Panc1 (cell line): ENCODE data around the gene TEX53. TPM values are rescaled to one million over a fixed set of nuclear protein-coding genes. Genes with fewer than 3 reads are reported as not detected.

Experiments
- ATAC-seq: fragments of 200-7000 bp; cut with Tn5 transposase; 2 replicates; pipeline ENCODE4 v1.9.1; 2020; ENCODE audit warnings: mild to moderate bottlenecking, moderate library complexity
- BruUV-seq: library from RNA; stranded (reverse); fragments of 400-500 nt; replicated peaks from 2 replicates; lab custom pipeline; 2021; lab: Mats Ljungman, UMichigan
- CTCF ChIA-PET: fragments of 300-600 bp; sonication (Branson Sonifier 250); formaldehyde crosslinking; loops from one replicate; lab custom pipeline; 2022; ENCODE audit warnings: antibody characterized with exemption; lab: Charles Lee
- POLR2A ChIA-PET: fragments of 300-600 bp; sonication (Branson Sonifier 250); formaldehyde crosslinking; loops from one replicate; lab custom pipeline; 2022; ENCODE audit warnings: antibody characterized with exemption; lab: Charles Lee
- DNase-seq: peaks from one replicate; pipeline ENCODE4 v3.0.0-alpha.2; 2010; ENCODE audit warnings: low read depth, low spot score
- H3K27ac ChIP-seq: 2 replicates; pipeline ENCODE4 v1.5.1; 2011; ENCODE audit warnings: mild to moderate bottlenecking, low read length, inconsistent platforms
- H3K27me3 ChIP-seq: fragments of 200-500 bp; sonication (Bioruptor generic); 2 replicates; pipeline ENCODE4 v1.6.0; 2014; ENCODE audit warnings: low read length, inconsistent platforms; ENCODE audit not compliant: control insufficient read depth, insufficient read depth
- H3K36me3 ChIP-seq: fragments of 200-500 bp; sonication (Bioruptor generic); 2 replicates; pipeline ENCODE4 v1.5.1; 2014; ENCODE audit warnings: inconsistent platforms, mild to moderate bottlenecking, low read length, moderate library complexity; ENCODE audit not compliant: control insufficient read depth, insufficient read depth
- H3K4me1 ChIP-seq: 2 replicates; pipeline ENCODE4 v1.5.1; 2011; ENCODE audit warnings: inconsistent platforms, mild to moderate bottlenecking, low read length, moderate library complexity; ENCODE audit not compliant: control insufficient read depth, insufficient read depth
- H3K4me3 ChIP-seq, 2 experiments: 2 replicates each; pipeline ENCODE4 v1.5.1; 2011 to 2012; ENCODE audit warnings: low read depth in 2 of 2, low read length in 2 of 2, mild to moderate bottlenecking in 2 of 2, inconsistent platforms in 1 of 2, moderate library complexity in 1 of 2
- H3K9me3 ChIP-seq: fragments of 200-500 bp; sonication (Bioruptor generic); 2 replicates; pipeline ENCODE4 v1.5.1; 2014; ENCODE audit warnings: low read depth, mild to moderate bottlenecking, inconsistent platforms, low read length, moderate library complexity; ENCODE audit not compliant: control insufficient read depth, insufficient read depth
- CTCF ChIP-seq: fragments of 450-650 bp; IDR thresholded peaks from 2 replicates; pipeline ENCODE4 v1.5.1; 2017; ENCODE audit warnings: mild to moderate bottlenecking
- POLR2AphosphoS5 ChIP-seq: IDR thresholded peaks from 2 replicates; pipeline ENCODE4 v1.6.1; 2012; ENCODE audit warnings: mild to moderate bottlenecking, low read depth, low read length, moderate library complexity
- REST ChIP-seq, 2 experiments: IDR thresholded peaks; 2 replicates each; pipeline ENCODE4 v1.6.1; 2011 to 2012; ENCODE audit warnings: low read depth in 2 of 2, control low read depth in 1 of 2, low read length in 1 of 2, mild to moderate bottlenecking in 1 of 2, moderate library complexity in 1 of 2; ENCODE audit not compliant: insufficient read depth in 1 of 2
- SIN3A ChIP-seq: IDR thresholded peaks from 2 replicates; pipeline ENCODE4 v1.6.1; 2012; ENCODE audit warnings: low read depth, mild to moderate bottlenecking, low read length, moderate library complexity, borderline replicate concordance; ENCODE audit not compliant: insufficient read depth
- TCF7L2 ChIP-seq: IDR thresholded peaks from 2 replicates; pipeline ENCODE4 v1.6.1; 2011; ENCODE audit warnings: mild to moderate bottlenecking, low read depth, low read length, inconsistent platforms
- in situ Hi-C: cut with HindIII; loops from 2 replicates; pipeline ENCODE4 v1.10.0; 2016; ENCODE audit warnings: low sequenced_read_pairs, low pct_unique_long_range_greater_than_20kb
- intact Hi-C: fragments of 100-400 bp; cut with micrococcal nuclease; formaldehyde crosslinking; loops from one replicate; pipeline ENCODE4 v1.10.0; 2022; ENCODE audit not compliant: unreplicated experiment
- total RNA-seq: library from RNA; stranded (reverse); gene quantifications from one replicate; pipeline ENCODE4 v1.2.1, GENCODE V29; 2021; ENCODE audit not compliant: unreplicated experiment

Gene TEX53
- total RNA-seq, 1 experiment from 2014 or later: not detected

- no peak overlapping the region for H3K4me3 ChIP-seq
- DNase-seq (no peak), ATAC-seq (no peak)
- intact Hi-C loops (no loop called here), in situ Hi-C loops (no loop called here)
- H3K4me1 ChIP-seq: no peaks in the 10 kb centered on the region
- POLR2A ChIA-PET: no interaction called here
- H3K27me3 ChIP-seq: no peaks in the 10 kb centered on the region
- no peak overlapping the region for H3K27ac ChIP-seq
- CTCF ChIA-PET: no interaction called here
- no peaks in the 10 kb centered on the region for H3K36me3 ChIP-seq
- H3K9me3 ChIP-seq: no peaks in the 10 kb centered on the region
- no TSS peak for BruUV-seq
- TF ChIP-seq TCF7L2 (no peak), POLR2AphosphoS5 (no peak), REST (IDR thresholded peaks at IDR 0.05; ENCODE audit: insufficient read depth in 1 of 2, low read depth in 2 of 2, low read length in 1 of 2) (no peak), SIN3A (no peak), CTCF (no peak)
Observed at GRCh38 chr9:114701988-114702387, 44.4 kb upstream of the TEX53 start.

GRCh38 chr9:114697951-114698351, 40.3 kb upstream of the TEX53 start:
- no peaks in the 10 kb centered on the region for H3K9me3 ChIP-seq
- H3K27me3 ChIP-seq: no peaks in the 10 kb centered on the region
- CTCF ChIA-PET: no interaction called here
- intact Hi-C loops: no loop called here
- no peak for TF ChIP-seq CTCF
- no peak for TF ChIP-seq TCF7L2
- no peak for TF ChIP-seq POLR2AphosphoS5
- no peak for TF ChIP-seq REST (IDR thresholded peaks at IDR 0.05; ENCODE audit: insufficient read depth in 1 of 2, low read depth in 2 of 2, low read length in 1 of 2)
- no peak for TF ChIP-seq SIN3A
- in situ Hi-C loops: no loop called here
- BruUV-seq: no TSS peak
- no peaks in the 10 kb centered on the region for H3K36me3 ChIP-seq
- POLR2A ChIA-PET: no interaction called here
- H3K4me1 ChIP-seq: no peaks in the 10 kb centered on the region
- H3K27ac ChIP-seq: no peak overlapping the region
- ATAC-seq: no peak
- DNase-seq: no peak
- no peak overlapping the region for H3K4me3 ChIP-seq
